CD4-positive, alpha-beta T cell treated with Interleukin-21 for 1 hour (primary cell): ENCODE data around the gene WDFY1.

Experiments
- DNase-seq: peaks from one replicate; pipeline ENCODE4 v3.0.0-alpha.2; 2020

Gene WDFY1

GRCh38 chr2:223853425-223853837 lies 91.7 kb downstream of the WDFY1 start:
- no peak for DNase-seq

DNA sequence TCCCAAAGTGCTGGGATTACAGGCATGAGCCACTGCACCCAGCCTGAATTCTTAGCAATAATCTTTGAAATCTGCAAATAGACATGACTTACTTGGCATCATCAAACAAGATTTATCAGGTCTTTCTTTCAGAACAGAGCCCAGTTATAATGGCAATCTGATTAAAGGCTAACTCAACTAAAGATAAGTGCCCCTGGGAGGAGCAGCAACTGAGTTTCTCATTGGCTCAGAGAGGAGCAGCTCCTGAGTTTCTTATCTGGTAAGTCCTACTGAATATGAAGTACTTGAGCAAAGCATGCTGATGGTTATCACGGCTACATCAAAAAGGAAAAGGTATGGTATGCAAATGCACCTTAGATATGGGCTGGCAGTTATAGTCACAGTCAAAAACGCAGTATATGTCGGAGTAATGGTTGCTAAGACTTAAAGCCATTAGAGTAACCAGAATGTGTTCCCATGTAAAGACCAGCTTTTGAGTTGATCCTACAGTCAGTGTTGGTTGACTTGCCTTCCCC lies 92.8 kb downstream of the WDFY1 start:
- DNase-seq: no peak

DNA sequence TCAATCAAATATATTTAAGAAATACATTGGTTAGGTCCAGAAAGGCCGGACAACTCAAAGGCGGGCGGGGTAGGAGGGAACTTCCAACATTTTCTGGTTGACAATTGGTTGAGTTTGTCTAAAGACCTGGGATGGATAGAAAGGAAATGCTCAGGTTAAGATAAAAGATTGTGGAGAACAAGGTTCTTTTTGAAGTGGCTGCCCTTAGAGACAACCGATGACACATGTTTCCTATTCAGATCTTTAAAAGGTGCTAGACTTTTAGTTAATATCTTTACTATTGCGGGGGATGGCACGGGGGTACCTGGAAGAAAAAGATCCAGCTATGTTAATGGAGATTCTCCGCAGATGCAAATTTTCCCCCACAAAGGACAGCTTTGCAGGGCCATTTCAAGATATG lies 97.7 kb downstream of the WDFY1 start:
- no peak for DNase-seq

DNA sequence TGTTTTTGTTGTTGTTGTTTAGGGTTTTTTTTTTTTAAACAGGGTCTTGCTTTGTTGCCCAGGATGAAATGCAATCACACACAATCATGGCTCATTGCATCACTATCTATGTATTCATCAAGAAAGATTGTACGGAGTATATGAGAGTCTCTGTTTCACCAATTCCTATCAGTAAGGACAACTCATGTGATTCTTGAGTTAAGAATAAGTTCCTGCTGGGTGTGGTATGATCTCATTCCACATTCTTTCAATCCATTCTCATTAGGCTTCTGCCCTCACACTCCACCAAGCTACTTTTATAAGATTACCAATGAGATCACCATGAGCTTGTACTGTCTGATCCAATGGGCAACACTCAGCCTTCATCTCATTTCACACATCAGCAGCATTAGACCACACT lies 98.6 kb downstream of the WDFY1 start:
- no peak for DNase-seq

GRCh38 chr2:223841436-223842190 lies 103.5 kb downstream of the WDFY1 start:
- no peak for DNase-seq

DNA sequence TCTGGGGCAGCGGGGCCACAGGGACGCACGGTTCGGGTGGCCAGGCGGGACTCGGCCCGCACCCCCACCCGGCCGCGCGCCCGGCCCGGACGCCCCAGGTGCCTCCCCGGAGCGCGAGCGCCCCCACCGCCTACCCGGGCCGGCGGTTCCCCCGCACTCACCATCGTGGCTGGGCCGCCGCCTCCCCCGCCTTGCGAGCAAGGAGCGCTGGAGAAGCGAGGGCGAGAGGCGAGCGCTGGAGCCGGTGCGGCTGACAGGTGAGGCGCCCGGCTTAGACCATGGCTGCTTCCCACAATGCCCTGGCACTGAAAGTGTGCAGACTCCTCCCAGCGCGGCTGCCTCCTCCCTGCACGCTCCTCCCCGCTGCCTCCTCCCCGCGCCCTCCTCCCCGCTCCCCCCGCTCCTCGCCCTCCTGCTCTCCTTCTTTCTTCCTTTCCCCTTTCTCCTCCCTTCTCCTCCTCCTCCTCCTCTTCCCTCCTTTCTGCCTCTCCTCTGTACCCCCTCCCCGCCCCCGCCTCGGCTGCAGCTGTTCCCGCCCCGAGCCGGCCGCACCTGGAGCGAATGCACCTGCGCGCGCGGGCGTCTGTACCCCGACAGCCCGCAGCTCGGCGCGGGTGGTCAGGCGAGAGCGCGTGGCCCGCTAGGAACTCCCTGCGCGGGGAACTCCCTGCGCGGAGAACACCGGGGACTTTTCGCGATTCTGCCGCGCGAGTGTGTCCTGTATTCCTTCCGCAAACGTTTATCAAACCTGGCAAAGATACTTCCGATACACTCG lies 107.7 kb downstream of the WDFY1 start, which contains the start of gene AP1S3:
Gene AP1S3 (minus strand): TSS at position 296 of the 775 bp plus-strand sequence. CDS start 132 bp downstream, at position 164.
- DNase-seq: peak; percentile 77

DNA sequence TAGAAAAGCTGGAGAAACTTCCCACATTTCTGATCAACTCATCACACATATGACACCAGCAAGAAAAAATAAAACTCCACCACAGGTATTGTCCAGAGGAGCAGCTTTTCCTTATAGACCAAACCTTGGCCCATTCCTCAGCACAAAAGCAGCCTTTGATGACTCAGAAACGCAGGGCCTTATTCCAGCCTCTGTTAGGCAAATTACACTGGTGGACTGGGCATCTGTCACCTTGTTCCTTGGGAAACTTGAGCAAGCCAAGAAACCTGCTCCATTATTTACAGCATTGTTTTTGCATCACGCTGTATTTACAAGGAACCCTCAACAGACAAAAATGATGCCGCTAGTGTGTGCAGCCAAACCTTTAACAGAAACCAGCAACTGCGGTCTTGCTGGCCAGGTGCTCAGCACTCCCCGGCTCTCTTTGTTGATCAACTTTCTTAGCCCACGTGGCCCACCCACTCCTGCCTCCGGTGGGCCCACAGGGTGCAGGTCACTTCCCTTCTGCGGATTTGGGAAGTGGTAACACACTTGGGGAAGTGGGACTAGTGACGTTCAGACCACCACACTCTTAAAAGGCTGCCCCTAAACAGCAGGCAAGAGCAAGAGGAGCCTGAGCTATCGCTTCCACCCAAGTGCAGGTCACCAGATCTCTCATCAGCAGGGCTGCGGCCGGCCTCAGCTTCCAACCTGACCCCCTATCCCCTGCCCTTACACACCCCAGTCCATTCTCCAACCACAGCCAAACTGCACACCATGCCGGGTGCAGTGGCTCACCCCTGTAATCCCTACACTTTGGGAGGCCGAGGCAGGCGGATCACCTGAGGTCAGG lies 109.2 kb downstream of the WDFY1 start:
- DNase-seq: peak; percentile 32

GRCh38 chr2:223834431-223834830 lies 110.7 kb downstream of the WDFY1 start:
- DNase-seq: no peak

DNA sequence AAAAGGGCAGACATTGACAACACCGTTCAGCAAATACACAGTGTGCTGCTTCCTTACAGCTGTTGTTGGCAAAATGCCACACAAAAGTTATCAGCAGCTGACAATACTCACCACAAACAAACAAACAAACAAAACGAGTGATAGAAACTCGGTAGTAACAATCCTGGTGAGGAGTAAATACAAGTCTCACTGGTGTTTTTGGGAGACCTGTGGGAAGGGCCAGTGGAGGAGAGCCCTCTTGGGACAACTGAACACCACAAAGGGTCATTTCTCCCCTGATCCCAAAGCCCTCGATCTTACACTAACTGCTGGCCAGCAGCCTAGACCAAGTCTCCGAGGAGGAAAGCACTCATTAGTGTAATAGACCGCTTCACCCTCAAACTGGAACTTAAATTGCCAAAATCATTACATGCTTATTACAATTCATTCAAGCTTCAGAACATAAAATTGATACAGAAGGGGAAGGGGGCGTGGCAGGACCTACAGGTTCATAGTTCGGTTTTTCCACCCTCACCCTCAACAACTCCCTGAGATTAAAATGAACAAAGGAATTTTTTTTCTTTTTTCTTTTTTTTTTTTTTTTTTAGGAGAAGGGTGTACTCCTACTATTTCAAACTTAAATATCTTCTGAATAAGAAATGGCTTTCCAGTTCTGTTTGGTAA lies 112.8 kb downstream of the WDFY1 start:
- no peak for DNase-seq

DNA sequence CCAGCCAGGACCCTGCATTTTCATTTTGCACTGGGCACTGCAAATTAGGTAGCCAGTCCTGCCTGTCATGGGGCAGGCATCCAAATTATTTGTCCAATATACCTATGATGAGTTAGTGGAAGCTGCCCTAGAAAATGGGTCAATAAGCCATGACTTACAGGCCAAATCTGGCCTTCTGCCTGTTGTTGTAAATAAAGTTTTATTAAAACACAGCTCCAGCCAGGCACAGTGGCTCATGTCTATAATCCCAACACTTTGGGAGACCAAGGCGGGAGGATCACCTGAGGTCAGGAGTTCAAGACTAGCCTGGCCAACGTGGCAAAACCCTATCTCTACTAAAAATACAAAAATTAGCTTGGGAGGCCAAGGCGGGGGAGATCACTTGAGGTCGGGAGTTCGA lies 116.0 kb downstream of the WDFY1 start:
- no peak for DNase-seq

DNA sequence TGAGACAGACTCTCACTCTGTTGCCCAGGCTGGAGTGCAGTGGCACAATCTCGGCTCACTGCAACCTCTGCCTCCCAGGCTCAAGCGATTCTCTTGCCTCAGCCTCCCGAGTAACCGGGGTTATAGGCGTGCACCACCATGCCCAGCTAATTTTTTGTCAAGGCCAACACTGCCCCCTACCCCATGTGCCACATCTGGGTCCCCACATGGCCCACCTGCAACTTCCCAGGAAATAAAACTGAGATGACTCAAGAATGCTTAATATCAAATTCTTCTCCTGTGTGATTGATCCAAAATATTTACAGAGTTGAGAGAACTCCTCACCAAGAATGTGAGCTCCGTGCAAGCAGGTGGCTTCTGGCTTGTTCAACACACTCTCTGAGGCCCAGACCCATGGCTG lies 116.8 kb downstream of the WDFY1 start:
- DNase-seq: no peak

DNA sequence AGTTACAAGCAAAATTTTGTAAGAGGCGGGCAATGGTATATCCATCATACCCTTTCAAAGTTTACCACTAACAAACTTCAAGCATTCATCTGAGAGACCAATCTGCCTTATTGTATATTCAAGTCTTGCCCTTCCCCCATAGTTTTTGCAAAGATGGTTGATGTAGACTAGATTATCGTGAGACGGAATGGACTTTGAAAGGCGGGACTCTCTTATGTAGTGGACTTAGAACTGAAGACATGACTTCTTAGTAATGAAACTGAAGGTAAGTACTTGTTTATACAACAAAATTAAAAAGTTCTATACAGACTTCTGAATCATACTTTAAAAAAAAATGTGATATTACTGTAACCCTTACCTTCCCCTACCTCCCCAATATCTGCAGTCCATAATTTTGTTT lies 118.1 kb downstream of the WDFY1 start:
- no peak for DNase-seq
